GM12878 (cell line): Measurements from ENCODE around the gene SIRT7. TPM values are rescaled to one million over a fixed set of nuclear protein-coding genes. Genes with fewer than 3 reads are reported as not detected.

Source experiments
- ATAC-seq: fragments of 200-7000 bp; cut with Tn5 transposase; 3 replicates; pipeline ENCODE4 v1.9.1; 2020; ENCODE audit warnings: mild to moderate bottlenecking, moderate library complexity
- BruUV-seq: library from RNA; stranded (reverse); fragments of 400-500 nt; replicated peaks from 2 replicates; lab custom pipeline; 2021; lab: Mats Ljungman, UMichigan
- CTCF ChIA-PET: fragments of 300-600 bp; sonication (Branson Sonifier 250); formaldehyde crosslinking; extraction: SDS; loops from one replicate; lab custom pipeline; 2021; ENCODE audit warnings: inconsistent platforms; lab: Yijun Ruan, JAX
- POLR2A ChIA-PET: fragments of 350-600 bp; formaldehyde crosslinking; extraction: SDS; loops from one replicate; lab custom pipeline; 2021; ENCODE audit warnings: inconsistent platforms; lab: Charles Lee
- RAD21 ChIA-PET: fragments of 300-600 bp; sonication (Branson Sonifier 250); formaldehyde crosslinking; loops from one replicate; lab custom pipeline; 2023; ENCODE audit warnings: antibody characterized with exemption; ENCODE audit not compliant: unreplicated experiment; lab: Charles Lee
- SMC1A ChIA-PET: fragments of 300-600 bp; sonication (Branson Sonifier 250); formaldehyde crosslinking; loops from one replicate; lab custom pipeline; 2023; ENCODE audit not compliant: unreplicated experiment, uncharacterized antibody; lab: Charles Lee
- DNase-seq: peaks from one replicate; pipeline ENCODE4 v3.0.0-alpha.2; 2011; ENCODE audit warnings: low read depth, low spot score
- FAIRE-seq: peaks from 3 replicates; lab custom pipeline; 2011; peaks lifted over from hg19 to GRCh38; lab: Jason Lieb, UNC
- H2AFZ ChIP-seq: 2 replicates; pipeline ENCODE4 v1.6.0; 2011; ENCODE audit warnings: low read depth, low read length, control low read depth; ENCODE audit not compliant: control insufficient read depth
- H3K27ac ChIP-seq: 2 replicates; pipeline ENCODE4 v1.5.1; 2011; ENCODE audit warnings: control low read depth; ENCODE audit not compliant: control insufficient read depth, insufficient read depth
- H3K27me3 ChIP-seq, 2 experiments: replicated peaks in 1 of 2; 2 replicates each; pipeline versions ENCODE4 v1.6.0 to v1.6.1; 2011; ENCODE audit warnings: low read length in 1 of 2; ENCODE audit not compliant: control insufficient read depth in 2 of 2, insufficient read depth in 2 of 2
- H3K36me3 ChIP-seq, 2 experiments: 2 replicates each; pipeline ENCODE4 v1.5.1; 2011; ENCODE audit warnings: low read length in 1 of 2; ENCODE audit not compliant: control insufficient read depth in 2 of 2, insufficient read depth in 2 of 2
- H3K4me1 ChIP-seq: 2 replicates; pipeline ENCODE4 v1.6.1; 2011; ENCODE audit warnings: mild to moderate bottlenecking, low read length, moderate library complexity, mixed read lengths; ENCODE audit not compliant: control insufficient read depth, insufficient read depth
- H3K4me2 ChIP-seq: 2 replicates; pipeline ENCODE4 v1.6.0; 2011; ENCODE audit warnings: control low read depth; ENCODE audit not compliant: control insufficient read depth, insufficient read depth
- H3K4me3 ChIP-seq: fragments of 200-600 bp; sonication (generic); 2 replicates; pipeline ENCODE4 v1.5.1; 2016
- H3K79me2 ChIP-seq: 2 replicates; pipeline ENCODE4 v1.6.0; 2011; ENCODE audit warnings: low read length; ENCODE audit not compliant: control insufficient read depth, insufficient read depth
- H3K9ac ChIP-seq: 2 replicates; pipeline ENCODE4 v1.8.0; 2011; ENCODE audit warnings: low read length, control low read depth, mixed read lengths; ENCODE audit not compliant: control insufficient read depth, insufficient read depth
- H3K9me3 ChIP-seq: replicated peaks from 3 replicates; pipeline ENCODE4 v1.5.1; 2011; ENCODE audit warnings: mild to moderate bottlenecking, low read length; ENCODE audit not compliant: control insufficient read depth, insufficient read depth
- H4K20me1 ChIP-seq: 2 replicates; pipeline ENCODE4 v1.6.0; 2011; ENCODE audit not compliant: control insufficient read depth, insufficient read depth
- E4F1 ChIP-seq: fragments of 450-650 bp; IDR thresholded peaks from 2 replicates; pipeline ENCODE4 v1.6.1; 2018; ENCODE audit warnings: borderline replicate concordance, mild to moderate bottlenecking; ENCODE audit not compliant: partially characterized antibody
- FOS ChIP-seq: IDR thresholded peaks from 3 replicates; pipeline ENCODE4 v1.6.1; 2011; ENCODE audit warnings: borderline replicate concordance; ENCODE audit not compliant: insufficient read length; ENCODE audit errors: extremely low read depth
- MTA2 ChIP-seq: fragments of 450-650 bp; IDR thresholded peaks from 2 replicates; pipeline ENCODE4 v1.6.1; 2016; ENCODE audit warnings: low read depth, mild to moderate bottlenecking, moderate library complexity
- TCF3 ChIP-seq: IDR thresholded peaks from 2 replicates; pipeline ENCODE4 v1.6.1; 2012; ENCODE audit warnings: low read depth, mild to moderate bottlenecking, low read length, borderline replicate concordance; ENCODE audit not compliant: insufficient read depth
- WRNIP1 ChIP-seq: IDR thresholded peaks from 2 replicates; pipeline ENCODE4 v1.6.1; 2011; ENCODE audit warnings: low read depth, low read length, improper control_type of control experiment, borderline replicate concordance
- ZNF24 ChIP-seq: fragments of 450-650 bp; IDR thresholded peaks from 2 replicates; pipeline ENCODE4 v1.6.1; 2017; ENCODE audit warnings: antibody characterized with exemption, mild to moderate bottlenecking
- WGBS: methylation state at CpG from one replicate; pipeline ENCODE4 v1.1.6; 2016; ENCODE audit warnings: low lambda C conversion rate; ENCODE audit not compliant: insufficient replicate concordance, insufficient coverage; ENCODE audit errors: missing lambda C conversion rate; 5-methylcytosine and 5-hydroxymethylcytosine counted together
- in situ Hi-C: fragments of 300-500 bp; cut with MboI; formaldehyde crosslinking; loops from 9 replicates; pipeline ENCODE4 v1.14.3; 2018; ENCODE audit warnings: mixed read lengths
- intact Hi-C: fragments of 100-400 bp; cut with micrococcal nuclease; formaldehyde crosslinking; loops from one replicate; pipeline ENCODE4 v1.14.2; 2022; ENCODE audit not compliant: unreplicated experiment
- polyA plus RNA-seq, 11 experiments: library from polyadenylated mRNA; depleted of rRNA in 4 of 11; unstranded in 6 of 11; stranded (reverse) in 5 of 11; fragments of >200 nt; fragmentation: Nextera tagmentation in 4 of 11; fragmentation: Illumina TruSeq in 1 of 11; extraction: Ambion mirVana in 4 of 11; extraction: Trizol in 1 of 11; gene quantifications; 1 replicate in 1 of 11; 2 replicates in 10 of 11; pipeline versions ENCODE4 v1.2.1 to v1.2.3, GENCODE V29; 2011 to 2016; ENCODE audit warnings: inconsistent platforms in 2 of 11, missing spikeins in 2 of 11, low read depth in 1 of 11
- total RNA-seq, 4 experiments: library from RNA; depleted of rRNA in 3 of 4; stranded (reverse); fragments of >200 nt in 3 of 4; fragmentation: Illumina TruSeq in 1 of 4; extraction: Trizol in 1 of 4; gene quantifications; 2 replicates each; pipeline versions ENCODE4 v1.2.1 to v1.2.3, GENCODE V29; 2013 to 2021

Gene SIRT7
- total and polyA plus RNA-seq, 10 of the 15 experiments (the other 5 are each of a cell fraction or from before 2014, with no cell fraction given): 1.2 to 56.2 (median 22.7) TPM

GRCh38 chr17:81885454-81885853 lies 32.5 kb downstream of the SIRT7 start:
- 0 out of 2 replicates have a peak, but pooled peaks cover 3% of the 10 kb centered on the region for H4K20me1 ChIP-seq
- H3K4me3 ChIP-seq: no peak overlapping the region
- POLR2A ChIA-PET: interaction anchor here (1.3 to 1.4 kb wide), 2 partner anchors 13 to 15 kb away, joined by 3 to 6 read pairs; no protein-coding TSS in a partner anchor
- in situ Hi-C loops (no loop called here), intact Hi-C loops (no loop called here)
- no peak overlapping the region for H3K4me2 ChIP-seq
- TF ChIP-seq ZNF24 (no peak), FOS (no peak), E4F1 (no peak), MTA2 (no peak), TCF3 (no peak), WRNIP1 (no peak)
- no TSS peak for BruUV-seq
- H3K27me3 ChIP-seq: no peaks in the 10 kb centered on the region
- CTCF ChIA-PET: interaction anchor here (1.6 kb wide), 1 partner anchor 13 kb away, joined by 5 read pairs; no protein-coding TSS in a partner anchor
- ATAC-seq (no peak), DNase-seq (no peak), FAIRE-seq (no peak)
- H3K27ac ChIP-seq: no peak overlapping the region
- peaks cover 24% of the 10 kb centered on the region for H3K79me2 ChIP-seq
- SMC1A ChIA-PET: no interaction called here
- H3K36me3 ChIP-seq: peaks cover 26 to 29% of the 10 kb centered on the region in 2 experiments; a peak in 3 of 4 replicates
- WGBS: 98% methylated on average over 9 of the region's 10 CpGs
- H2AFZ ChIP-seq: no peak overlapping the region
- RAD21 ChIA-PET: no interaction called here
- peaks cover 15% of the 10 kb centered on the region for H3K4me1 ChIP-seq
- no peaks in the 10 kb centered on the region for H3K9me3 ChIP-seq
- H3K9ac ChIP-seq: no peak overlapping the region
